Ovary (tissue), 3 donors: ENCODE data around the gene SMC3.
"Not testable (repeated sequence)": the region's sequence is repeated elsewhere in the genome, so short reads cannot be mapped to it uniquely, and the experiment has no call there.

ENCODE experiments used
- CTCF ChIP-seq, 3 donors: fragments of 450-650 bp in 2 of 3; fragments of 200-600 bp in 1 of 3; IDR thresholded peaks; one replicate each; pipeline versions ENCODE4 v1.5.1 to v1.8.0; 2016 to 2022; ENCODE audit warnings: antibody characterized with exemption in 3 of 3, mild to moderate bottlenecking in 1 of 3
- EP300 ChIP-seq: sonication (generic); formaldehyde crosslinking; IDR thresholded peaks from one replicate; pipeline ENCODE4 v1.6.1; 2017; ENCODE audit warnings: antibody characterized with exemption
- donor health status: DM: no; HTN: no; CAD: no.

- TF ChIP-seq EP300; CTCF (IDR thresholded peaks at IDR 0.05): not testable (repeated sequence)
Measured at GRCh38 chr10:110532628-110533027, 34.9 kb upstream of the SMC3 start.
